BLaER1 (cell line): Measurements from ENCODE around the gene TENM4.

Experiments used
- H3K27ac ChIP-seq: shearing (Covaris generic); formaldehyde crosslinking; 2 replicates; pipeline ENCODE4 v1.8.1; 2022
- H3K27me3 ChIP-seq: shearing (Covaris generic); formaldehyde crosslinking; 2 replicates; pipeline ENCODE4 v1.8.1; 2022
- H3K36me3 ChIP-seq: shearing (Covaris generic); formaldehyde crosslinking; 2 replicates; pipeline ENCODE4 v1.8.1; 2022
- H3K4me1 ChIP-seq: shearing (Covaris generic); formaldehyde crosslinking; 2 replicates; pipeline ENCODE4 v1.8.1; 2022
- H3K4me2 ChIP-seq: shearing (Covaris generic); formaldehyde crosslinking; 2 replicates; pipeline ENCODE4 v1.8.1; 2022
- H3K4me3 ChIP-seq: shearing (Covaris generic); formaldehyde crosslinking; 2 replicates; pipeline ENCODE4 v1.8.1; 2022
- H3K9ac ChIP-seq: shearing (Covaris generic); formaldehyde crosslinking; 2 replicates; pipeline ENCODE4 v1.8.1; 2022
- H3K9me3 ChIP-seq: shearing (Covaris generic); formaldehyde crosslinking; 2 replicates; pipeline ENCODE4 v1.8.1; 2022
- H4K20me1 ChIP-seq: shearing (Covaris generic); formaldehyde crosslinking; 2 replicates; pipeline ENCODE4 v1.8.1; 2022
- Cebpa-rat ChIP-seq: shearing (Covaris generic); IDR thresholded peaks from 2 replicates; pipeline ENCODE4 v1.8.1; 2022

The TENM4 gene

GRCh38 chr11:79342686-79343085, 98.1 kb downstream of the TENM4 start:
- Histone ChIP-seq H3K4me3 (no peak overlapping the region), H3K4me1 (peaks cover 25% of the 10 kb centered on the region), H3K27me3 (no peaks in the 10 kb centered on the region), H3K27ac (no peak overlapping the region), H3K36me3 (no peaks in the 10 kb centered on the region; the same call in 1 of the 2 replicates), H3K4me2 (peak overlapping the region; percentile 74), H4K20me1 (peaks cover 23% of the 10 kb centered on the region; the same call in 1 of the 2 replicates), H3K9me3 (no peaks in the 10 kb centered on the region), H3K9ac (no peak overlapping the region)
- no peak for TF ChIP-seq Cebpa-rat

GRCh38 chr11:79342236-79342635, 98.6 kb downstream of the TENM4 start:
- TF ChIP-seq Cebpa-rat: no peak
- H3K4me2 ChIP-seq: peak overlapping the region; percentile 74
- no peaks in the 10 kb centered on the region; the same call in 1 of the 2 replicates for H3K36me3 ChIP-seq
- H3K27me3 ChIP-seq: no peaks in the 10 kb centered on the region
- H3K9me3 ChIP-seq: no peaks in the 10 kb centered on the region
- H3K4me1 ChIP-seq: peaks cover 25% of the 10 kb centered on the region
- no peak overlapping the region for H3K27ac ChIP-seq
- H3K4me3 ChIP-seq: no peak overlapping the region
- no peak overlapping the region for H3K9ac ChIP-seq
- H4K20me1 ChIP-seq: peaks cover 23% of the 10 kb centered on the region; the same call in 1 of the 2 replicates

DNA sequence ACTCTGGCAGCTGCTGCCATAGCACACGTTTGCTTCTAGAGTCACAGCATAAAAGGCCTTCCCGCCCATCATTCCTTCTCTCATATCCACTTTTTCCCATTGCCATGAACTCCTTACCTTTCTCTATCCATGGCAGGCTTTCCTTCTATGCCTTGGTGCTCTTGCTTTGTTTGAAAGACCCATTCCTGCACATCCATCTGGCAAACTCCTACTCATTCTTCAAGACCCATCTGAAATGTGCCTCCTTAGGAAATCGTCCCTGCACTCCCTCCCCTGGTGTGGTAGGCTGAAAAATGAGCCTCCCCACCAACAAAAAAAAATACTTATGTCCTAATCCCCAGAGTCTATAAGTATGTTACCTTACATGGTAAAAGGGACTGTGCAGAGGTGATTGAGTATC, 100.3 kb downstream of the TENM4 start:
- Histone ChIP-seq H3K27me3 (no peaks in the 10 kb centered on the region), H4K20me1 (peaks cover 23% of the 10 kb centered on the region; the same call in 1 of the 2 replicates), H3K4me1 (peaks cover 31% of the 10 kb centered on the region), H3K9me3 (no peaks in the 10 kb centered on the region), H3K9ac (no peak overlapping the region), H3K36me3 (no peaks in the 10 kb centered on the region; the same call in 1 of the 2 replicates), H3K4me2 (no peak overlapping the region), H3K27ac (no peak overlapping the region), H3K4me3 (no peak overlapping the region)
- TF ChIP-seq Cebpa-rat: no peak

DNA sequence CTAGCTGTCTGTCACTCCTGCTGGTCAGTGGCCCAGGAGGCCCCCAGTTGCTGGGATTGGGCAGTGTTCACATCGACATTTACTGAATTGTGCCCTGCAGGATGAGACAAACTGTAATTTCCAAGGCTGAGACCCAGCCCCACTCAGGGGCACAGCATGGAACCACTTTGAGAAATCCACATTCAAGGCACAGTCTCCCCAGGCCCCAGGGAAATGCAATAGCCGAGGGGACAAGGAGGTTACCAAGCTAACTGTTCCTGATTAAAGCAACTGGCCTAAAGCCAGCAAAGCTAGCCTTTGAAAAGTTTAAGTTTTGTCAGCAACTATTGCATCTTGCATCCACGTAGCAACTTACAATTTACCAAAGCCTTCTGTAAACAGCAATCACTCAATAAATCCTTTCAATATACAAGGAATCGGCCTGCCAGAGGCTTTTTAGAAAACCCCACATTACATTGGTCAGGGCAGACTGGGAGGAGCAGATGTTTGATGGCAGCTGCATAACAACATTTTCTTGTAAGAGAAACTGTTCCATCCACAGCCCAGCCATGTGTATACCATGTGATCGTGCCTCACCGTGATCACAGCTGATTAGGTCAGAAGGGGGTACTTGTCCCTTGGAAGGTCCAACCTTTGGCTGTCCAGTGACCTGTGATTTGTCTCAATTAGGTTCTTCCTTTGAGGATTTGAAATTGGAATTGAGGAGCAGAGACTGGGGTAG, 103.9 kb downstream of the TENM4 start:
- TF ChIP-seq Cebpa-rat: no peak
- no peak overlapping the region for H3K27ac ChIP-seq
- H3K27me3 ChIP-seq: no peaks in the 10 kb centered on the region
- H3K9me3 ChIP-seq: no peaks in the 10 kb centered on the region
- H3K4me3 ChIP-seq: no peak overlapping the region
- no peak overlapping the region for H3K9ac ChIP-seq
- H3K4me1 ChIP-seq: peaks cover 15% of the 10 kb centered on the region
- H3K36me3 ChIP-seq: no peaks in the 10 kb centered on the region; the same call in 1 of the 2 replicates
- H4K20me1 ChIP-seq: peaks cover 9% of the 10 kb centered on the region; the same call in 1 of the 2 replicates
- H3K4me2 ChIP-seq: no peak overlapping the region

- no peak overlapping the region for H3K9ac ChIP-seq
- H3K27ac ChIP-seq: no peak overlapping the region
- H3K4me2 ChIP-seq: no peak overlapping the region
- H3K4me3 ChIP-seq: no peak overlapping the region
- H4K20me1 ChIP-seq: peaks cover 18% of the 10 kb centered on the region; the same call in 1 of the 2 replicates
- no peak for TF ChIP-seq Cebpa-rat
- no peaks in the 10 kb centered on the region for H3K27me3 ChIP-seq
- no peaks in the 10 kb centered on the region for H3K9me3 ChIP-seq
- peaks cover 12% of the 10 kb centered on the region; the same call in 1 of the 2 replicates for H3K4me1 ChIP-seq
- no peaks in the 10 kb centered on the region; the same call in 1 of the 2 replicates for H3K36me3 ChIP-seq
Observed at GRCh38 chr11:79335681-79336080, 105.1 kb downstream of the TENM4 start.

DNA sequence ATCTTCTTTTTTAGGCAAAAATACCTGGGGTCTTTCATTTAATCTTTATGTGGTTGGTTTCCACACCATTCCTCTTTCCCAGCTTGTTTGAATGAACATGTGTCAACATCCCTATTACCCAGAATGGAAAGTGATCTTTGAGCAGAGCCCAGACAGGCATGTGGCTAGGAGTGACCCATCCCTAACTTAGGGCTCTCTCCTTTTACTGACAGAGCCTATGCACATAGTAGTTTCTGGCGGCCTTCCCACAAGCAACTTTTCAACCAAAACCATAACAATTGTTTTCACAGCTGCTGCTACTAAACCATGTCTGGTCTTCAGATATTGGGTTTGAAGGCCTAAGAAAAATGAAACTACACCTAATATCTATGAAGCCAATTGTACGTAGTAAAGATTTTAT, 107.5 kb downstream of the TENM4 start:
- peaks cover 12% of the 10 kb centered on the region; the same call in 1 of the 2 replicates for H3K36me3 ChIP-seq
- no peak overlapping the region for H3K9ac ChIP-seq
- no peaks in the 10 kb centered on the region for H3K9me3 ChIP-seq
- H3K27ac ChIP-seq: no peak overlapping the region
- peaks cover 24% of the 10 kb centered on the region; the same call in 1 of the 2 replicates for H4K20me1 ChIP-seq
- no peak for TF ChIP-seq Cebpa-rat
- no peaks in the 10 kb centered on the region for H3K27me3 ChIP-seq
- H3K4me2 ChIP-seq: no peak overlapping the region
- no peak overlapping the region for H3K4me3 ChIP-seq
- H3K4me1 ChIP-seq: 0 out of 2 replicates have a peak, but pooled peaks cover 6% of the 10 kb centered on the region

DNA sequence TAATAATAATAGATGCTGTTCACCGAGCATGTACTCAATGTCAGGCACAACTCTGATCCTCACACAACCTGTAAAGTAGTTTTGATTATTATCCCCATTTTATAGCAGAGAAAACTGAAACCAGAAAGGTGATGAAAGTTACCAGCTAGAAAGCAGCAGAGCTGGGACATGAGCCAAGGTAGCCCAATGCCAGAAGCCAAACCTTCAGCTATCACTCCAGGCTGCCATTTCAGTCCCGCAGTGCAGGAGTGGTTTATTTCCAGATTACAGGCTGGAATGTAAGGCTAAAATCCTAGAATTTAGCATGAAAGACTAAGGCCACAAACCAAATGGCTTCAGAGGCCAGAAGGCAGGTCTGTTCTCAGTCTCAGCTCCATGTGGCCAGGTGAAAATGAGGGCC, 108.8 kb downstream of the TENM4 start:
- H3K27ac ChIP-seq: no peak overlapping the region
- H3K4me3 ChIP-seq: no peak overlapping the region
- H4K20me1 ChIP-seq: peaks cover 24% of the 10 kb centered on the region; the same call in 1 of the 2 replicates
- H3K9me3 ChIP-seq: no peaks in the 10 kb centered on the region
- H3K36me3 ChIP-seq: peaks cover 12% of the 10 kb centered on the region; the same call in 1 of the 2 replicates
- TF ChIP-seq Cebpa-rat: no peak
- H3K9ac ChIP-seq: no peak overlapping the region
- no peaks in the 10 kb centered on the region for H3K27me3 ChIP-seq
- 0 out of 2 replicates have a peak, but pooled peaks cover 6% of the 10 kb centered on the region for H3K4me1 ChIP-seq
- H3K4me2 ChIP-seq: no peak overlapping the region

DNA sequence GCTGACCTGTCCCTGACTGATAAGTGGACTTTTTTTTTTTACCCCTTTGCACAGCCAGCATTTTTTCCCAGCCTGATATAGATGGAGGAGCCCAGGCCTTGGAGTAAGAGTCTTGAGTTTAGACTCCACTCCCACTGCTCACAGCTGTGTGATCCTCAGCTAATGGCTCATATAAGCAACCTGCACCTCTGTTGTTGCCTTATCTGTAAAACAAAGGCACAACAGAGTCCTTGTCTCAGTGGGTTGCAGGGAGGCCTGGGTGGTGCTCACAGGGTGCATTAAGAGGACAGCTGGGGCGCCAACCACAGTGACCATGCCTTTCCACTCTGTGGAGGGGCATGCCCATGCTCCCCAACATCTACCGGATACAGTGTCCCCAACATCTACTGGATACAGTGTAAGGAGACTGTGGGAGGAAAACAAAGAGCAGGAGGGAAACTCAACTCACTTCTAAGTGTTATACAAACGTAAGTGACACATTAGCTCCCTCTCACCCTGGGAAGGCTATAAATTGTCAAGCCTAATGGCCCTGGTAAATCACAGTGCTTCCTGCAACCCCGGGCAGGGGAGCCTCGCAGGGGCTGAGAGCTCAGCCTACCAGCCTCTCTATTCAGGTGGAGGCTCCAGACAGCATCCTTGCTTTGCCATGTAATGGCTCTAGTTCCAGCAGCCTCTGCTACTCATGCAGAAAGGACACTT, 109.5 kb downstream of the TENM4 start:
- H3K27ac ChIP-seq: no peak overlapping the region
- H3K36me3 ChIP-seq: peaks cover 12% of the 10 kb centered on the region; the same call in 1 of the 2 replicates
- no peaks in the 10 kb centered on the region for H3K27me3 ChIP-seq
- no peak overlapping the region for H3K4me2 ChIP-seq
- no peak for TF ChIP-seq Cebpa-rat
- no peak overlapping the region for H3K9ac ChIP-seq
- H3K4me1 ChIP-seq: 0 out of 2 replicates have a peak, but pooled peaks cover 6% of the 10 kb centered on the region
- no peaks in the 10 kb centered on the region for H3K9me3 ChIP-seq
- H3K4me3 ChIP-seq: no peak overlapping the region
- H4K20me1 ChIP-seq: peaks cover 24% of the 10 kb centered on the region; the same call in 1 of the 2 replicates

GRCh38 chr11:79330651-79331050, 110.2 kb downstream of the TENM4 start:
- Histone ChIP-seq H4K20me1 (peaks cover 24% of the 10 kb centered on the region; the same call in 1 of the 2 replicates), H3K9ac (no peak overlapping the region), H3K27me3 (no peaks in the 10 kb centered on the region), H3K36me3 (peaks cover 12% of the 10 kb centered on the region; the same call in 1 of the 2 replicates), H3K4me2 (no peak overlapping the region), H3K9me3 (no peaks in the 10 kb centered on the region), H3K27ac (no peak overlapping the region), H3K4me1 (no peaks in the 10 kb centered on the region), H3K4me3 (no peak overlapping the region)
- no peak for TF ChIP-seq Cebpa-rat

- Histone ChIP-seq H3K27ac (no peak overlapping the region), H3K9ac (no peak overlapping the region), H3K4me1 (no peaks in the 10 kb centered on the region), H3K36me3 (peaks cover 12% of the 10 kb centered on the region; the same call in 1 of the 2 replicates), H3K4me3 (no peak overlapping the region), H3K9me3 (no peaks in the 10 kb centered on the region), H3K4me2 (no peak overlapping the region), H3K27me3 (no peaks in the 10 kb centered on the region), H4K20me1 (peaks cover 24% of the 10 kb centered on the region; the same call in 1 of the 2 replicates)
- TF ChIP-seq Cebpa-rat: no peak
Observed at GRCh38 chr11:79329561-79329960, 111.3 kb downstream of the TENM4 start.
